AG09319 (cell line): ENCODE data around the gene FER1L5.

Experiments
- DNase-seq: peaks from one replicate; pipeline ENCODE4 v3.0.0-alpha.2; 2010; ENCODE audit warnings: low read depth; ENCODE audit errors: extremely low read depth
- CTCF ChIP-seq: IDR thresholded peaks from 2 replicates; pipeline ENCODE4 v1.5.1; 2011; ENCODE audit warnings: low read depth, mild to moderate bottlenecking, inconsistent platforms, low read length, moderate library complexity

The FER1L5 gene

GRCh38 chr2:96680561-96681141 is 38.1 kb downstream of the FER1L5 start:
- TF ChIP-seq CTCF: no peak

DNA sequence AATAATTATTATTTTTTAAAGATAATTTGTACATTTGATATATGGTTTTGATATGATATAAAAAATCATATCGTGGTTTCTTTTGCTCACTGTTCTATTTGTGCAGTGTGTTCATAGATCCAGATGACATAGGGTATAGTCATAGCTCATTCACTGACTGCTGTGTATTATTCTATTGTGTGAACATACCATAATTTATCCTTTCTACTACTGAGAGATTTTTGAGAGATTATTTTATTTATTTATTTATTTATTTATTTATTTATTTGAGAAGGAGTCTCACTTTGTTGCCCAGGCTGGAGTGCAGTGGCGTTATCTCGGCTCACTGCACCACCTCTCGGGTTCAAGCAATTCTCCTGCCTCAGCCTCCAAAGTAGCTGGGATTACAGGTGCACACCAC is 39.0 kb downstream of the FER1L5 start:
- TF ChIP-seq CTCF: no peak
- DNase-seq: no peak

More at GRCh38 chr2:96680561-96681141, 38.1 kb downstream of the FER1L5 start:
- no peak for DNase-seq

- no peak for TF ChIP-seq CTCF
- no peak for DNase-seq
Observed at GRCh38 chr2:96683307-96683706, 40.7 kb downstream of the FER1L5 start.

- no peak for DNase-seq
- TF ChIP-seq CTCF: no peak
Observed at GRCh38 chr2:96683972-96684820, 41.6 kb downstream of the FER1L5 start.

DNA sequence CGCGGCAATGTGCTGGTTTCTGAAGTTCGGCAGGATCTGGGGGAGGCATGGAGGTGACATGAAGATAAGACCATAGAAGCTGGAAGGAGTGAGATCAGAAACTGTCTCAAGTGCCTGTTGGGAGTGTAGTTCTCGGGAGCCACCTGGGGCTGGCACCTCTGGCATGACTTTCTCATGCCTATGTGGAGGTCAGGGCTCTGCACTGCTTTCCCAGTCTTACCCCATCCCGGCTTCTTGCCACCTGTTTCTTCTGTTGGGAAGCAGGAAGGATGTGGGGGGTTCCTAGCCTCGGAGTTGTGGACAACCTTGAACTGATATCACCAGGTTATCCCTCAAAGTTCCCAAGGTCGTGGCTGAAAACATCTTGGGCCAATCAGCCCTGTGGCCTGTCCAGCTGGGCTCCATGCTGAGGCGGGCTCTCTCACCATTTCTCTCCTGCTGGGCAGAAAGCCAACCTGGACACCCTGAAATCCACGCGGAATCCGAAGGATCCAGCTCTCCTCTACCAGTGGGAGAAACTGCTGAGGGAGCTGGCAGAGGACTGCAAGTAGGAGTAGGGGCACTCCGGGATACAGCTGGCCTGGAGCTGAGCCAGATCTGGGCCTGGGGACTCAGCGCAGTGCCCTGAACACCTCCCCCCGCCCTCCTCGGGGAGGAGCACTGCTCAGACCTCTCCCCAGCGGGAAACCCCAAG is 42.5 kb downstream of the FER1L5 start:
- no peak for TF ChIP-seq CTCF
- no peak for DNase-seq

DNA sequence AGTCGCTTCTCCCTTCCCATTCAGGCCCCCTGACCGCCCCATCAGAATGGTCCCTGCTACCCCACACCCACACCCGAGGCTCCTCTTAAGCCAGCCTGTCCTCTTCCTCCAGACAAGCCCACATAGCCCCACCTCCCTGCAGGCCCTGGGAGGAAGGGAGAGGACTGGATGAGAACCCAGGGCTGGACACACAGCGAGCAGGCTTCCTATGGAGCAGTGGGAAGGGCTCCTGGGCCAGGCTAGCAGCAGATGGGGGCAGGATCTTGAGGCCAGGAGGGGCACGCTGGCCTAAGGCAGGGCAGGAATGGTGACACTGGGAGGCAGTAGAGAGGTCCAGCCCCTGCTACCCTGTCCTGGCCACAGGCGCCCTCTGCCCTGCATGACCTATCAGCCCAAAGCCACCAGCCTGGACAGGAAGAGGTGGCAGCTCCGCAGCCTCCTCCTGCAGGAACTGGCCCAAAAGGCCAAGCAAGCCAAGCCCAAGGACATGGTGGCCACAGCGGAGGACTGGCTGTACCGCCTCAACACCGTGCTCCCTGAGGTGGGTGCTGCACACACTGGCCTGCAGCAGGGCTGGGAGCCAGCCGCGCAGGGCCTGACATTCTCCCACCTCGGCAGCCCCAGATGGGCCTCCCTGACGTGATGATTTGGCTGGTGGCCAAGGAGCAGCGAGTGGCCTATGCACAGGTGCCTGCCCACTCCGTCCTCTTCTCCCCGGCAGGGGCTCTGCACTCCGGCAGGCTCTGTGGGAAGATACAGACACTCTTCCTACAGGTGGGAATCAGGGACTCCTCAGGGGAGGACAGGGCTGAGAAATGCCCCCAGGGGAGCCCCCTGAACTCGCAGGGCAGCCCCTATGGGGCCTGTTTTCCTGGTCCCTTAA is 43.3 kb downstream of the FER1L5 start:
- no peak for DNase-seq
- no peak for TF ChIP-seq CTCF
